HG02763 (cell line): Measurements from ENCODE around the gene RBM19.

Experiments used
- ATAC-seq: cut with Tn5 transposase; IDR thresholded peaks from one replicate; pipeline ENCODE4 v1.9.1; 2021; ENCODE audit warnings: mild to moderate bottlenecking, moderate library complexity; ENCODE audit not compliant: unreplicated experiment

The RBM19 gene

GRCh38 chr12:113788020-113788856 lies 177.9 kb downstream of the RBM19 start:
- ATAC-seq: no peak

GRCh38 chr12:113786107-113786506 lies 180.0 kb downstream of the RBM19 start:
- ATAC-seq: no peak

- ATAC-seq: no peak
Measured at GRCh38 chr12:113783811-113784210, 182.3 kb downstream of the RBM19 start.

- no peak for ATAC-seq
Measured at GRCh38 chr12:113782873-113783272, 183.3 kb downstream of the RBM19 start.

GRCh38 chr12:113781415-113782198 lies 184.5 kb downstream of the RBM19 start:
- ATAC-seq: no peak

- no peak for ATAC-seq
Measured at GRCh38 chr12:113779774-113780173, 186.4 kb downstream of the RBM19 start.

- no peak for ATAC-seq
Measured at GRCh38 chr12:113778432-113779132, 187.5 kb downstream of the RBM19 start.

- ATAC-seq: no peak
Measured at GRCh38 chr12:113777751-113778150, 188.4 kb downstream of the RBM19 start.

GRCh38 chr12:113776536-113776935 lies 189.6 kb downstream of the RBM19 start:
- ATAC-seq: no peak

- ATAC-seq: no peak
Measured at GRCh38 chr12:113774526-113774925, 191.6 kb downstream of the RBM19 start.

GRCh38 chr12:113772505-113773030 lies 193.6 kb downstream of the RBM19 start:
- no peak for ATAC-seq

- no peak for ATAC-seq
Measured at GRCh38 chr12:113770389-113770865, 195.7 kb downstream of the RBM19 start.

GRCh38 chr12:113769305-113769704 lies 196.8 kb downstream of the RBM19 start:
- ATAC-seq: no peak

GRCh38 chr12:113768850-113769249 lies 197.3 kb downstream of the RBM19 start:
- ATAC-seq: no peak

GRCh38 chr12:113766879-113767878 lies 198.9 kb downstream of the RBM19 start:
- no peak for ATAC-seq
